ENCODE results near the gene EPHA6.

DNA sequence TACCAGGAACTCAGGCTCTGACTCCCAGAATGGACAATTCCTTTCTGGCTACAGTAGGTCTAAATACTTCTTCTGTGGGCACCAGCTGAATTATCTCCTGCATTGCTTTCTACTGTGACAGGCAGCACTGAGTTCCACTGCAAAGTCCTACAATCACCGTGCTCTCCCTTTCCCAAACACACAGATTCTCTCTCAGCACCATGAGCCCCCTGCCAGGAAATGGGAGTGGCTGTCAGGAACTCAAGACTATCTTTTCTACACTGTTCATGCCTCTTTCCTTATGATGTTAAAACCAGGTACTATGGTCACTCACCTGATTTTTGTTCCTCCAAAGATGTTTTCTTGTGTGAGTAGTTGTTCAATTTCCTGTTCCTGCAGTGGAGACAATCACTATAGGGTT, 383.4 kb downstream of the EPHA6 start:
- no peak for TF ChIP-seq EZH2phosphoT487 (IDR thresholded peaks at IDR 0.05; ENCODE audit: borderline replicate concordance, low read length)
- TF ChIP-seq, protein P1, sequence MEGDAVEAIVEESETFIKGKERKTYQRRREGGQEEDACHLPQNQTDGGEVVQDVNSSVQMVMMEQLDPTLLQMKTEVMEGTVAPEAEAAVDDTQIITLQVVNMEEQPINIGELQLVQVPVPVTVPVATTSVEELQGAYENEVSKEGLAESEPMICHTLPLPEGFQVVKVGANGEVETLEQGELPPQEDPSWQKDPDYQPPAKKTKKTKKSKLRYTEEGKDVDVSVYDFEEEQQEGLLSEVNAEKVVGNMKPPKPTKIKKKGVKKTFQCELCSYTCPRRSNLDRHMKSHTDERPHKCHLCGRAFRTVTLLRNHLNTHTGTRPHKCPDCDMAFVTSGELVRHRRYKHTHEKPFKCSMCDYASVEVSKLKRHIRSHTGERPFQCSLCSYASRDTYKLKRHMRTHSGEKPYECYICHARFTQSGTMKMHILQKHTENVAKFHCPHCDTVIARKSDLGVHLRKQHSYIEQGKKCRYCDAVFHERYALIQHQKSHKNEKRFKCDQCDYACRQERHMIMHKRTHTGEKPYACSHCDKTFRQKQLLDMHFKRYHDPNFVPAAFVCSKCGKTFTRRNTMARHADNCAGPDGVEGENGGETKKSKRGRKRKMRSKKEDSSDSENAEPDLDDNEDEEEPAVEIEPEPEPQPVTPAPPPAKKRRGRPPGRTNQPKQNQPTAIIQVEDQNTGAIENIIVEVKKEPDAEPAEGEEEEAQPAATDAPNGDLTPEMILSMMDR (conservative IDR thresholded peaks at IDR 0.05; ENCODE audit: low read depth, low read length), result no peak
